ENCODE results near the gene ARHGEF38. TPM values are rescaled to one million over a fixed set of nuclear protein-coding genes. Genes with fewer than 3 reads are reported as not detected.

The ARHGEF38 gene
- total RNA-seq, 1 donor from 2014 or later: not detected

GRCh38 chr4:105707782-105708180 lies 155.4 kb downstream of the ARHGEF38 start:
- Mint-ChIP-seq H3K36me3 (ENCODE audit: low read depth) (peaks cover 7% of the 10 kb centered on the region), H3K9me3 (peaks cover 3% of the 10 kb centered on the region), H3K27ac (ENCODE audit: unreplicated experiment) (peak overlapping the region; percentile 99), H3K4me1 (peaks cover 25% of the 10 kb centered on the region), H3K27me3 (ENCODE audit: low read depth) (no peaks in the 10 kb centered on the region), H3K4me3 (peak overlapping the region; percentile 99)
- no peak for TF ChIP-seq CTCF (conservative IDR thresholded peaks at IDR 0.05)
- no peak for DNase-seq (ENCODE audit: low read depth, low spot score)

GRCh38 chr4:105708181-105709080 lies 156.0 kb downstream of the ARHGEF38 start, which contains the start of the genes GSTCD and INTS12:
TSS of gene GSTCD (plus strand) at chr4:105708784. CDS start at chr4:105717614, 8,830 bp downstream.
TSS of gene INTS12 (minus strand) at chr4:105708689. CDS start at chr4:105700005, 8,684 bp downstream.
- Mint-ChIP-seq H3K4me3 (peak within 1 kb of the TSS; percentile 99), H3K4me1 (peaks cover 25% of the 10 kb centered on the region), H3K36me3 (ENCODE audit: low read depth) (peaks cover 7% of the 10 kb centered on the region)

DNA sequence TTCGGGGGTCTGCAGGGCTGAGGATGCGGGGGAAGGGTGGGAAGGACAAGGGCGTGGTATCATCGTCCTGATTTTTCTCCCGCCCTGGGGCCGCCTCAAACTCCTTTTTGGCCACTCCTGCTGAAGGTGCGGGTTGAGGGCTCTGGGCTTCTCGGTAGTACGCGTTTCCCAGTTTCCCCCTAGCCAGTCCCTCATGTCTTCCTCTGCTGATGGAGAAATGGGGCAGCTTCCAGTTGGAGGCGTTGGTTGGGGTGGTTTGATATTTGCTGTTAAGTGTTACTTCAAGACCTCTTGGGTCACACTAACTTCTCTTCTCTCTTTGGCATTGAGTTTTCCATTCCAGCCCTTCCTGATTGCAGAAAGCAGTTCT lies 156.6 kb downstream of the ARHGEF38 start:
- H3K4me1 Mint-ChIP-seq: peaks cover 25% of the 10 kb centered on the region
- DNase-seq (ENCODE audit: low read depth, low spot score): no peak
- TF ChIP-seq CTCF (conservative IDR thresholded peaks at IDR 0.05): no peak
- peaks cover 3% of the 10 kb centered on the region for H3K9me3 Mint-ChIP-seq
- H3K27ac Mint-ChIP-seq (ENCODE audit: unreplicated experiment): peak overlapping the region; percentile 39
- H3K27me3 Mint-ChIP-seq (ENCODE audit: low read depth): no peaks in the 10 kb centered on the region
- peak overlapping the region; percentile 99 for H3K4me3 Mint-ChIP-seq
- peaks cover 7% of the 10 kb centered on the region for H3K36me3 Mint-ChIP-seq (ENCODE audit: low read depth)

More at GRCh38 chr4:105708181-105709080, 156.0 kb downstream of the ARHGEF38 start, which contains the start of the genes GSTCD and INTS12:
- Mint-ChIP-seq H3K27ac (ENCODE audit: unreplicated experiment) (peak within 1 kb of the TSS; percentile 99), H3K9me3 (peaks cover 3% of the 10 kb centered on the region), H3K27me3 (ENCODE audit: low read depth) (no peaks in the 10 kb centered on the region)
- TF ChIP-seq CTCF (conservative IDR thresholded peaks at IDR 0.05): no peak
- DNase-seq (ENCODE audit: low read depth, low spot score): peak; percentile 88

DNA sequence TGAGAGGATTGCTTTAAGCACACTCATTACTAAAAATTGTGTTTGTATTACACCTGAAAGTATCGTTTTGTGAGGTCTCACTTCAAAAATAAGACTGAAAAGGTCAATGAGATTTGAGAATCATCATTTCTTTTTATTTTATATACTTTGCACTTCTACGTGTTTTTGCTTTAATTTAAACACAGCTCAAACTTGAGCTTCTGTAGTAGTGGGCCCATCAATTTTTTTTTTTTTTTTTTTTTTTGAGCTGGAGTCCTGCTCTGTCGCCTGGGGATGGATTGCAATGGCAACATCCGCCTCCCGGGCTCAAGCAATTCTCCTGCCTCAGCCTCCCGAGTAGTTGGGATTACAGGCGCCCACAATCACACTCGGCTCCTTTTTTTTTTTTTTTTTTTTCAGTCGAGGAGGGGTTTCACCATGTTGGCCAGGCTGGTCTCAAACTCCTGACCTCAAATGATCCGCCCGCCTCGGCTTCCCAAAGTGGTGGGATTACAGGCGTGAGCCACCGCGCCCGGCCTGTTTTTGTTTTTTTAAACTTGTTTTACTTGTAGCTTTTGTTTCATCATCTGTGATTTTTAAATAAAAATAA lies 157.7 kb downstream of the ARHGEF38 start:
- DNase-seq (ENCODE audit: low read depth, low spot score): no peak
- H3K9me3 Mint-ChIP-seq: peaks cover 3% of the 10 kb centered on the region
- no peaks in the 10 kb centered on the region for H3K27me3 Mint-ChIP-seq (ENCODE audit: low read depth)
- peaks cover 7% of the 10 kb centered on the region for H3K36me3 Mint-ChIP-seq (ENCODE audit: low read depth)
- H3K4me1 Mint-ChIP-seq: peaks cover 25% of the 10 kb centered on the region
- no peak for TF ChIP-seq CTCF (conservative IDR thresholded peaks at IDR 0.05)
- H3K4me3 Mint-ChIP-seq: peak overlapping the region; percentile 99
- no peak overlapping the region for H3K27ac Mint-ChIP-seq (ENCODE audit: unreplicated experiment)

DNA sequence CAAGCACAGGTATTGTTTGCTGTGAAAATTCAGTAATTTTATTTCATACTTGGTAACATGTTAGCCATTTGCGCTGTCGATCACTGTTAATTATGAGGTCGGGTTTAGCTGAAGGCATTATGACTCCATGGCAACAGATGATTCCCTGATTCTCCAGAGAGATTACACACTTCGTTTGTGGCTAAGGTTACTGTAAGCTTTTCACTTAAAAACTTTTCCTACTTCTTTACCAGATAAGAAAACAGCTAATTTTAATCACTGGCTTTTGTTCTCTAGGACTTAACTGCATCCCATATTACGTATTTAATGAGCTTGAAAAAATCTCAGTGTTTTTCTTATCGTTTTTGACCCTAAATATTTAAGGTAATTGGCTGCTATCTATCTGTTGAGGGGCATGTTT lies 158.3 kb downstream of the ARHGEF38 start:
- no peak overlapping the region for H3K27ac Mint-ChIP-seq (ENCODE audit: unreplicated experiment)
- H3K9me3 Mint-ChIP-seq: peaks cover 3% of the 10 kb centered on the region
- no peak for DNase-seq (ENCODE audit: low read depth, low spot score)
- H3K4me1 Mint-ChIP-seq: peaks cover 25% of the 10 kb centered on the region
- no peak for TF ChIP-seq CTCF (conservative IDR thresholded peaks at IDR 0.05)
- H3K27me3 Mint-ChIP-seq (ENCODE audit: low read depth): no peaks in the 10 kb centered on the region
- H3K4me3 Mint-ChIP-seq: no peak overlapping the region
- H3K36me3 Mint-ChIP-seq (ENCODE audit: low read depth): peaks cover 5% of the 10 kb centered on the region

Measured in neural crest cell (in vitro differentiated cells).